ENCODE data around the gene BRAP. TPM values are rescaled to one million over a fixed set of nuclear protein-coding genes. Genes with fewer than 3 reads are reported as not detected.
A peak's percentile ranks its signal among the peaks of the same experiment; 100 is the strongest.
"Not testable (repeated sequence)": the region's sequence is repeated elsewhere in the genome, so short reads cannot be mapped to it uniquely, and the experiment has no call there.

The BRAP gene
- total RNA-seq, 4 donors from 2014 or later: 12.3 to 28.1 (median 17.7) TPM

- no peak for TF ChIP-seq CTCF (IDR thresholded peaks at IDR 0.05)
- TF ChIP-seq POLR2A (IDR thresholded peaks at IDR 0.05): no peak
- Histone ChIP-seq H3K27me3 (no peaks in the 10 kb centered on the region), H3K4me1 (peaks cover 3 to 26% (median 17%) of the 10 kb centered on the region in 4 donors), H3K36me3 (peaks cover 0 to 14% (median 0%) of the 10 kb centered on the region in 3 donors), H3K9me3 (no peaks in the 10 kb centered on the region), H3K27ac (peak overlapping the region; percentile 83 to 86 (median 86)), H3K4me3 (peak overlapping the region; percentile 70 to 100 (median 86))
- no peak for DNase-seq
Measured at GRCh38 chr12:111686574-111687105, 884 bp upstream of the BRAP start.

DNA sequence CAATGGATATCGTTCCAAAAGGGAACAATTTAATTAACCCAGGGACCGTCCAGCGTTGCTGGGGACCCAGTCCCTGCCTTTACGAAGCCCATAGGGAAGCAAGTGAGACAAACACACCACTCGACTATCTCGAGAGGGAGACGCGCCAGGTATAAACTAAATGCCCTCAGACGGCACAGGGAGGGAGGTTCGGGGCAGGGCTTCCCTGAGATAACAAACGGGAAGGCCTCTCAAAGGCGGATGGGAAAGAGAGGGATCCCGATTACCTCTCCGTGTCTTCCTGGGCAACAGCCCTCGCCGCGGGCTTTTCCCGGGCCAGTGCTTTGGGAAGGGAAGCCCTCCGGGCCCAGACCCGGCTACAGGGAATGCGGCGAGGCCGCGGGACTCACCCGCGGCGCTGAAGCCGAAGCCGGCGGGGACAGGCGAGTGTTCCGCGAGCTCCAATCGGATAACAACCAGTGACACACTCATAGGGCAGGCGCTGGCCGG is 390 bp downstream of the BRAP start:
- DNase-seq: peak in 1 of 3 donors; percentile 56
- H3K4me3 ChIP-seq: peak overlapping the region; percentile 70 to 100 (median 86)
- TF ChIP-seq POLR2A (IDR thresholded peaks at IDR 0.05): no peak
- TF ChIP-seq CTCF (IDR thresholded peaks at IDR 0.05): no peak
- peak overlapping the region; percentile 83 to 86 (median 86) for H3K27ac ChIP-seq
- no peaks in the 10 kb centered on the region for H3K27me3 ChIP-seq
- H3K9me3 ChIP-seq: no peaks in the 10 kb centered on the region
- H3K4me1 ChIP-seq: peaks cover 3 to 26% (median 17%) of the 10 kb centered on the region in 4 donors
- peaks cover 0 to 26% (median 0%) of the 10 kb centered on the region in 3 donors for H3K36me3 ChIP-seq

DNA sequence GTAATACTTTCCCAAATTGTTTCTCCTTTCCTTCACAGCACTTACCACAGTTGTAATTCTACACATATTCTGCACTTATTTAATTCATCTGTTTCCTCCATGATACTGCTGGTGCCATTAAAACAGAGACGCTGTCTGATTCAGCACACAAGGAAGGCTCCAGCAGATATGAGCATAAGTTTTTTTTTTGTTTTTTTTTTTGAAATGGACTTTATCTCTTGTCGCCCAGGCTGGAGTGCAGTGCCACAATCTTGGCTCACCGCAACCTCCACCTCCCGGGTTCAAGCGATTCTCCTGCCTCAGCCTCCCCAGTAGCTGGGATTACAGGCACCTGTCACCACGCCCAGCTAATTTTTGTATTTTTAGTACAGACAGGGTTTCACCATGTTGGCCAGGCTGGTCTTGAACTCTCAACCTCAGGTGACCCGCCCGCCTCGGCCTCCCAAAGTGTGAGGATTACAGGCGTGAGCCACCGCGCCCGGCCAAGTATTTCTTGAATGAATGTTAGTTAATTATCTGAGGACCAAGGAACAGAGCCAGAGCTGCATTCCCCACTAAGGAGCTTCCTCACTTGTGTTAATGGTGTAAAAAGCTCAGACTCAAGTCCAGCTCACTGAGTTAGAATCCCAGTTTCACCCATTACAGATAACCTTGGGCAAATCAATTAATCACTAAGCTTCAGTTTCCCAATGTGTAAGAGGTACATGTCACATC is 1.1 kb downstream of the BRAP start:
- H3K27me3 ChIP-seq, H3K9me3 ChIP-seq, DNase-seq: not testable (repeated sequence)
- Histone ChIP-seq H3K36me3 (peaks cover 0 to 34% (median 0%) of the 10 kb centered on the region in 3 donors), H3K4me3 (peak overlapping the region; percentile 70 to 100 (median 86)), H3K4me1 (peaks cover 3 to 26% (median 17%) of the 10 kb centered on the region in 4 donors), H3K27ac (peak overlapping the region; percentile 83 to 86 (median 86))

DNA sequence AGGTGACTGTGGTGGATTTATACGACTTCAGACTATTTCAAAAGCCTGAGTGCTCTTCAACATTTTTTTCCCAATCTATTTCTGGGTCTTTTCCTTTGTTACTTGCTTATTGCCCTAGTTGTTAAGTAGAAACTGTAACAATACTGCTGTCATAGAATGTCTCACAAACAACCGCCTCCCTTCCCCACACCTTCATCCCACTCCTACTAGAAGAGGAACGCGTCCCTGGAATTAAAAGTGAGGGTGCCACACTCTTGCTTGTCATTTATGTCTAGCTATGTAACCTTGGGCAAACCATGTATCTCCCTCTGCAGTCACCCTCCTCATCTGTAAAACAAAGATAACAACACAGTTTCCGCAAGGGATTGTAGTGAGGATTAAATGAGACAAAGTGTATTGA is 8.6 kb downstream of the BRAP start:
- no peak for DNase-seq
- no peaks in the 10 kb centered on the region for H3K9me3 ChIP-seq
- no peaks in the 10 kb centered on the region for H3K4me1 ChIP-seq
- H3K36me3 ChIP-seq: peaks cover 0 to 98% (median 0%) of the 10 kb centered on the region in 3 donors
- TF ChIP-seq CTCF (IDR thresholded peaks at IDR 0.05) (no peak), POLR2A (IDR thresholded peaks at IDR 0.05) (no peak)
- no peak overlapping the region for H3K4me3 ChIP-seq
- no peaks in the 10 kb centered on the region for H3K27me3 ChIP-seq
- H3K27ac ChIP-seq: no peak overlapping the region

DNA sequence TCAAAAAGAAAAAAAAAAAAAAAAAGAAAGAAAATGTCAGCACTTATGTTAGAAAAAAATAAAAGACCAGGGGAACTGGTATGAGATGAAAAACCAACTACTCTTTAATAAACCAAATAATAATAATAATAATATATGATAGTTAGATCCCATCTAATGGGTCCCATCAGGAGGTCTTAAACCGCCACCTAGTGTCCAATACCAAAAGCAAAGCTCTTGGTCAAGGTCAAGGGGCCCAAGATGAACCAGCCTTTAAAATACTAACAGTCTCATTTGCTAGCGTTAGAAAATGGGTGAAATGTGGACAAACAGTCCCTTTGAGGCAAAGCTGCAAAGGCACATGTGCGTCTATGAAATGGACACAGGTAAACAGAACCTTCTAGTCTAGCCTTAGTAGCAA is 12.3 kb downstream of the BRAP start:
- Histone ChIP-seq H3K9me3 (no peaks in the 10 kb centered on the region), H3K36me3 (peaks cover 0 to 97% (median 0%) of the 10 kb centered on the region in 3 donors), H3K27me3 (no peaks in the 10 kb centered on the region), H3K4me3 (no peak overlapping the region), H3K4me1 (no peaks in the 10 kb centered on the region), H3K27ac (no peak overlapping the region)
- TF ChIP-seq CTCF (IDR thresholded peaks at IDR 0.05) (peak in 4 of 6 experiments; percentile 19 to 27 (median 24)), POLR2A (IDR thresholded peaks at IDR 0.05) (no peak)
- no peak for DNase-seq

DNA sequence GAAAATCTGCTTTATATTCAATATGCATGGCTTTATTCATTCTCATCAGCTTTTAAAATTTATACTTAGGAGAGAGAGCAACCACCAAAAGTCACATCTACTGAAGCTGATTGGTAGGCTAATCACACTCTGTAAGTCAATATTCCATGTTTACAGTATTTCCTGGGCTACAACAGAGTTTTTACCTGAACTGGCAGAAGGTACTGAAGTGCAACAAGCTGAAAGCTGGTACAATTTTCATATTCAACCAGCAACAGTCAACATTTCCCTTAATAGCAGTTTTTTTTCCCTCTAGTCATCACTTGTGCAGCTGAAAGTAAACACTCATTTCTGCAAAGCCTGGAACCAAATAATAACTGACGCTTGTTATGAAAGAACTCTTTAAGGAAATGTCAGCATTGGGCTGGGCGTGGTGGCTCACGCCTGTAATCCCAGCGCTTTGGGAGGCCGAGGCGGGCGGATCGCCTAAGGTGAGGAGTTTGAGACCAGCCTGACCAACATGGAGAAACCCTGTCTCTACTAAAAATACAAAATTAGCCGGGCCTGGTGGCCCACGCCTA is 12.9 kb downstream of the BRAP start:
- TF ChIP-seq CTCF (IDR thresholded peaks at IDR 0.05): no peak
- no peak for TF ChIP-seq POLR2A (IDR thresholded peaks at IDR 0.05)
- H3K36me3 ChIP-seq: peaks cover 0 to 93% (median 0%) of the 10 kb centered on the region in 3 donors
- H3K27ac ChIP-seq: no peak overlapping the region
- H3K4me3 ChIP-seq: no peak overlapping the region
- no peak for DNase-seq
- no peaks in the 10 kb centered on the region for H3K4me1 ChIP-seq
- H3K27me3 ChIP-seq: no peaks in the 10 kb centered on the region
- H3K9me3 ChIP-seq: no peaks in the 10 kb centered on the region

Data from Peyer's patch (tissue), 4 donors.